22Rv1 (cell line): Measurements from ENCODE around the gene ETNK2.

ENCODE experiments used
- CTCF ChIP-seq: fragments of 450-650 bp; IDR thresholded peaks from 2 replicates; pipeline ENCODE4 v1.5.1; 2017; ENCODE audit warnings: mild to moderate bottlenecking
- ZFX ChIP-seq: fragments of 450-650 bp; IDR thresholded peaks from 2 replicates; pipeline ENCODE4 v1.6.1; 2017; ENCODE audit warnings: antibody characterized with exemption, borderline replicate concordance

GRCh38 chr1:204092632-204093420 lies 59.0 kb downstream of the ETNK2 start:
- TF ChIP-seq CTCF (no peak), ZFX (no peak)
